ENCODE measurements around the gene AOPEP. TPM values are rescaled to one million over a fixed set of nuclear protein-coding genes. Genes with fewer than 3 reads are reported as not detected.

Gene AOPEP
- total RNA-seq, 1 donor from 2014 or later, result 75.3 TPM

- H3K27me3 Mint-ChIP-seq (ENCODE audit: low read depth, unreplicated experiment), result no peaks in the 10 kb centered on the region
- no peaks in the 10 kb centered on the region for H3K9me3 Mint-ChIP-seq (ENCODE audit: unreplicated experiment)
- H3K27ac Mint-ChIP-seq (ENCODE audit: unreplicated experiment), result no peak overlapping the region
- Histone ChIP-seq H3K4me3 (ENCODE audit: insufficient read depth, low read depth, low read length) (no peak overlapping the region), H3K27ac (ENCODE audit: low read depth, low read length) (no peak overlapping the region), H3K4me2 (ENCODE audit: low read length) (no peak overlapping the region), H3K9me3 (ENCODE audit: insufficient read depth, low read depth, low read length) (no peaks in the 10 kb centered on the region), H3K9ac (ENCODE audit: low read length) (no peak overlapping the region), H2AFZ (ENCODE audit: low read depth, low read length) (no peak overlapping the region), H3K4me1 (ENCODE audit: insufficient read depth, low read length) (peaks cover 10% of the 10 kb centered on the region), H3K27me3 (ENCODE audit: insufficient read depth, low read length) (no peaks in the 10 kb centered on the region), H3K36me3 (ENCODE audit: insufficient read depth, low read length) (no peaks in the 10 kb centered on the region), H4K20me1 (ENCODE audit: insufficient read depth, low read length) (no peaks in the 10 kb centered on the region), H3K79me2 (ENCODE audit: insufficient read depth, low read length) (peaks cover 25% of the 10 kb centered on the region)
- DNase-seq (ENCODE audit: low read depth), result no peak
- peaks cover 1% of the 10 kb centered on the region for H3K4me1 Mint-ChIP-seq (ENCODE audit: low read depth, unreplicated experiment)
- no peak for TF ChIP-seq CTCF (IDR thresholded peaks at IDR 0.05; ENCODE audit: insufficient read depth, low read depth, low read length)
- no peak for TF ChIP-seq EZH2 (IDR thresholded peaks at IDR 0.05; ENCODE audit: insufficient read depth, low read length)
- no peak overlapping the region for H3K4me3 Mint-ChIP-seq (ENCODE audit: unreplicated experiment)
- no peak for FAIRE-seq
- peaks cover 2% of the 10 kb centered on the region for H3K36me3 Mint-ChIP-seq (ENCODE audit: low read depth, unreplicated experiment)
Observed at GRCh38 chr9:94728719-94729118, 2.2 kb downstream of the AOPEP start.

GRCh38 chr9:94729199-94729598 is 2.7 kb downstream of the AOPEP start:
- Histone ChIP-seq H3K27me3 (ENCODE audit: insufficient read depth, low read length) (no peaks in the 10 kb centered on the region), H3K9me3 (ENCODE audit: insufficient read depth, low read depth, low read length) (no peaks in the 10 kb centered on the region), H3K4me2 (ENCODE audit: low read length) (no peak overlapping the region), H3K9ac (ENCODE audit: low read length) (no peak overlapping the region), H3K79me2 (ENCODE audit: insufficient read depth, low read length) (peaks cover 25% of the 10 kb centered on the region), H3K4me3 (ENCODE audit: insufficient read depth, low read depth, low read length) (no peak overlapping the region), H2AFZ (ENCODE audit: low read depth, low read length) (no peak overlapping the region), H3K27ac (ENCODE audit: low read depth, low read length) (no peak overlapping the region), H4K20me1 (ENCODE audit: insufficient read depth, low read length) (no peaks in the 10 kb centered on the region), H3K36me3 (ENCODE audit: insufficient read depth, low read length) (no peaks in the 10 kb centered on the region), H3K4me1 (ENCODE audit: insufficient read depth, low read length) (peaks cover 10% of the 10 kb centered on the region)
- Mint-ChIP-seq H3K4me1 (ENCODE audit: low read depth, unreplicated experiment) (peaks cover 4% of the 10 kb centered on the region), H3K36me3 (ENCODE audit: low read depth, unreplicated experiment) (peaks cover 2% of the 10 kb centered on the region), H3K27ac (ENCODE audit: unreplicated experiment) (no peak overlapping the region), H3K27me3 (ENCODE audit: low read depth, unreplicated experiment) (no peaks in the 10 kb centered on the region), H3K4me3 (ENCODE audit: unreplicated experiment) (no peak overlapping the region), H3K9me3 (ENCODE audit: unreplicated experiment) (no peaks in the 10 kb centered on the region)
- DNase-seq (ENCODE audit: low read depth), result no peak
- TF ChIP-seq CTCF (IDR thresholded peaks at IDR 0.05; ENCODE audit: insufficient read depth, low read depth, low read length), result no peak
- no peak for TF ChIP-seq EZH2 (IDR thresholded peaks at IDR 0.05; ENCODE audit: insufficient read depth, low read length)
- no peak for FAIRE-seq

DNA sequence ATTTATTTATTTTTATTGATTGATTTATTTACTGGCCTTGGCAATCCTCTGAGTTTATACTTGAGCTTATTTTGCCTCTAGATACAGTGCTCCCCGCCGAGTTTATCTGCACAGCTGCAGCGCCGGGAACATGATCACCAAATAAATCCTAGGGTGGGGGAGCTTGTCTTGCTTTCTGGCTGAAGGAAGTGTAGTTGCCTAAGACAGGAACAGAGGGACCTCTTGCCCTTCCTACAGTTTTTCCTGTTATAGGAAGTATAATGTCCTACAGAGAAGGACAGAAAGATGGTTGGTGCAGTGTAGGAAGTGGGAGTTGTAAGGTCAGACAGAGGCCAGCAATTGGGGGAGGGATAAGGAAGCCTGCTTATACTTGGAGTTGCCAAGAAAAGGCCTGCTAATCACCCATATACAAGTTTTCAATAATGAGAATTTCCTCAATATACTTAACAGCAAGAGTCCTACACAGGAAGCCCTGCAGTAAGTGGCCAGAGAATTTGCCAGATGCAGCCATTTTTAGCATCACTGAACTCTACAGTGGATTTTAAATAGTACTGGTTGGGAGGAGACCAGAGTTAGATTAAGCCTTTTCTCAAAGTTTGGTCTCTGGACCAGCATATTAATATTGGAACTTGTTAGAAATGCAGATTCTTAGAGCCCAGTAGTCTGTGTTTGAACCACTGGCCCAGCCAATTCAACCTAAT is 7.7 kb downstream of the AOPEP start:
- H4K20me1 ChIP-seq (ENCODE audit: insufficient read depth, low read length), result peaks cover 4% of the 10 kb centered on the region
- H3K27ac Mint-ChIP-seq (ENCODE audit: unreplicated experiment), result no peak overlapping the region
- no peaks in the 10 kb centered on the region for H3K36me3 ChIP-seq (ENCODE audit: insufficient read depth, low read length)
- no peak overlapping the region for H3K4me3 ChIP-seq (ENCODE audit: insufficient read depth, low read depth, low read length)
- H2AFZ ChIP-seq (ENCODE audit: low read depth, low read length), result no peak overlapping the region
- H3K36me3 Mint-ChIP-seq (ENCODE audit: low read depth, unreplicated experiment), result no peaks in the 10 kb centered on the region
- H3K9ac ChIP-seq (ENCODE audit: low read length), result no peak overlapping the region
- TF ChIP-seq CTCF (IDR thresholded peaks at IDR 0.05; ENCODE audit: insufficient read depth, low read depth, low read length), result no peak
- no peak for TF ChIP-seq EZH2 (IDR thresholded peaks at IDR 0.05; ENCODE audit: insufficient read depth, low read length)
- DNase-seq (ENCODE audit: low read depth) (no peak), FAIRE-seq (no peak)
- H3K27ac ChIP-seq (ENCODE audit: low read depth, low read length), result no peak overlapping the region
- H3K27me3 Mint-ChIP-seq (ENCODE audit: low read depth, unreplicated experiment), result no peaks in the 10 kb centered on the region
- no peaks in the 10 kb centered on the region for H3K9me3 Mint-ChIP-seq (ENCODE audit: unreplicated experiment)
- H3K4me3 Mint-ChIP-seq (ENCODE audit: unreplicated experiment), result no peak overlapping the region
- H3K4me2 ChIP-seq (ENCODE audit: low read length), result no peak overlapping the region
- H3K79me2 ChIP-seq (ENCODE audit: insufficient read depth, low read length), result peaks cover 18% of the 10 kb centered on the region
- no peaks in the 10 kb centered on the region for H3K9me3 ChIP-seq (ENCODE audit: insufficient read depth, low read depth, low read length)
- H3K4me1 ChIP-seq (ENCODE audit: insufficient read depth, low read length), result no peaks in the 10 kb centered on the region
- H3K4me1 Mint-ChIP-seq (ENCODE audit: low read depth, unreplicated experiment), result peaks cover 3% of the 10 kb centered on the region
- H3K27me3 ChIP-seq (ENCODE audit: insufficient read depth, low read length), result no peaks in the 10 kb centered on the region

All from astrocyte (in vitro differentiated cells and primary cell).